ENCODE results near the gene ERFE. TPM values are rescaled to one million over a fixed set of nuclear protein-coding genes. Genes with fewer than 3 reads are reported as not detected.

The ERFE gene
- total RNA-seq, 1 donor from 2014 or later, result 0.44 TPM

GRCh38 chr2:238124488-238125126 lies 34.2 kb upstream of the ERFE start:
- Histone ChIP-seq H3K4me1 (peaks cover 11% of the 10 kb centered on the region), H3K9me3 (replicated peaks) (no peaks in the 10 kb centered on the region), H3K27me3 (ENCODE audit: low read depth) (peaks cover 40% of the 10 kb centered on the region), H3K36me3 (no peaks in the 10 kb centered on the region), H3K27ac (replicated peaks) (no peak overlapping the region), H3K4me3 (no peak overlapping the region)
- no peak for TF ChIP-seq CTCF (IDR thresholded peaks at IDR 0.05; ENCODE audit: borderline replicate concordance)
- no peak for DNase-seq
- intact Hi-C loops (cut with micrococcal nuclease), result no loop called here

GRCh38 chr2:238125127-238125885 lies 33.5 kb upstream of the ERFE start:
- Histone ChIP-seq H3K9me3 (replicated peaks) (no peaks in the 10 kb centered on the region), H3K36me3 (no peaks in the 10 kb centered on the region), H3K4me3 (no peak overlapping the region), H3K4me1 (peaks cover 5% of the 10 kb centered on the region), H3K27me3 (ENCODE audit: low read depth) (peaks cover 36% of the 10 kb centered on the region), H3K27ac (replicated peaks) (no peak overlapping the region)
- no peak for TF ChIP-seq CTCF (IDR thresholded peaks at IDR 0.05; ENCODE audit: borderline replicate concordance)
- intact Hi-C loops (cut with micrococcal nuclease), result no loop called here
- DNase-seq, result no peak

GRCh38 chr2:238126338-238126737 lies 32.4 kb upstream of the ERFE start:
- Histone ChIP-seq H3K4me3 (no peak overlapping the region), H3K27me3 (ENCODE audit: low read depth) (peaks cover 26% of the 10 kb centered on the region), H3K36me3 (no peaks in the 10 kb centered on the region), H3K4me1 (no peaks in the 10 kb centered on the region), H3K9me3 (replicated peaks) (no peaks in the 10 kb centered on the region), H3K27ac (replicated peaks) (no peak overlapping the region)
- no peak for TF ChIP-seq CTCF (IDR thresholded peaks at IDR 0.05; ENCODE audit: borderline replicate concordance)
- intact Hi-C loops (cut with micrococcal nuclease), result no loop called here
- no peak for DNase-seq

- Histone ChIP-seq H3K9me3 (replicated peaks) (no peaks in the 10 kb centered on the region), H3K36me3 (no peaks in the 10 kb centered on the region), H3K4me3 (no peak overlapping the region), H3K27me3 (ENCODE audit: low read depth) (peaks cover 22% of the 10 kb centered on the region), H3K4me1 (no peaks in the 10 kb centered on the region), H3K27ac (replicated peaks) (no peak overlapping the region)
- intact Hi-C loops (cut with micrococcal nuclease), result no loop called here
- TF ChIP-seq CTCF (IDR thresholded peaks at IDR 0.05; ENCODE audit: borderline replicate concordance), result no peak
- no peak for DNase-seq
These were observed 32.0 kb upstream of the ERFE start for GRCh38 chr2:238126775-238127164.

- H3K4me3 ChIP-seq, result no peak overlapping the region
- TF ChIP-seq CTCF (IDR thresholded peaks at IDR 0.05; ENCODE audit: borderline replicate concordance), result no peak
- no peaks in the 10 kb centered on the region for H3K4me1 ChIP-seq
- DNase-seq, result no peak
- intact Hi-C loops (cut with micrococcal nuclease), result no loop called here
- H3K27ac ChIP-seq (replicated peaks), result no peak overlapping the region
- H3K27me3 ChIP-seq (ENCODE audit: low read depth), result peaks cover 22% of the 10 kb centered on the region
- H3K36me3 ChIP-seq, result no peaks in the 10 kb centered on the region
- H3K9me3 ChIP-seq (replicated peaks), result no peaks in the 10 kb centered on the region
These were observed 31.4 kb upstream of the ERFE start for GRCh38 chr2:238127165-238128060.

All from left ventricle myocardium inferior (tissue), 1 donor.